GM12891 (cell line): Measurements from ENCODE around the gene ABTB2.

Experiments
- POLR2A ChIP-seq: IDR thresholded peaks from 2 replicates; pipeline ENCODE4 v1.6.1; 2011; ENCODE audit warnings: low read depth, low read length, control low read depth
- POLR2AphosphoS5 ChIP-seq: IDR thresholded peaks from 2 replicates; pipeline ENCODE4 v1.6.1; 2011; ENCODE audit warnings: low read depth, low read length, control low read depth
- POU2F2 ChIP-seq: IDR thresholded peaks from 2 replicates; pipeline ENCODE4 v1.6.1; 2011; ENCODE audit warnings: low read depth, mild to moderate bottlenecking, control low read depth, low read length, moderate library complexity
- SPI1 ChIP-seq: IDR thresholded peaks from 2 replicates; pipeline ENCODE4 v1.6.1; 2011; ENCODE audit warnings: low read depth, low read length, control low read depth
- TAF1 ChIP-seq: IDR thresholded peaks from 2 replicates; pipeline ENCODE4 v1.6.1; 2011; ENCODE audit warnings: low read depth, low read length, control low read depth

DNA sequence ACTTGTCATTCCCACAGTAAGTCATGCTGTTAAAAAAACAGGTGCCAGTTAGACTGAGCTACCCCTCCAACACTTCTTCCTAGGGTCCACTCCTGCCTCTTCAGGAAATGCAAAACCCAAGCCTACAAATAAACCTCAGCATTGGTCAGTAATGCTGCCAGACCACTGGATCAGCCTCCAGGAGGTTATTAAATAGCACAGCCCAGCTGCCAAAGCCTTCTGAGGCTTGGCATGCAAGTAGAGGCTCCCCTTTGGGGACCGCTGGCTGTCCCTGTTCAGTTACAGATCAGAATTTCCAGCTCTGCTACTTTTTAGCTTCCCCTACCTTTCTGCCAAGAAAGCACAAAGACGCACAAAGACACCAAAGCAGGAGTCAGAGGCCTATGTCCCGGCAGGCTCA lies 33.3 kb downstream of the ABTB2 start:
- TF ChIP-seq POLR2AphosphoS5 = no peak
- no peak for TF ChIP-seq POLR2A
- no peak for TF ChIP-seq TAF1
- TF ChIP-seq SPI1 = no peak
- no peak for TF ChIP-seq POU2F2
